Measurements from ENCODE around the gene NOXA1. TPM values are rescaled to one million over a fixed set of nuclear protein-coding genes. Genes with fewer than 3 reads are reported as not detected.

The NOXA1 gene
- total RNA-seq, 1 experiment from 2014 or later, result 0.28 TPM

DNA sequence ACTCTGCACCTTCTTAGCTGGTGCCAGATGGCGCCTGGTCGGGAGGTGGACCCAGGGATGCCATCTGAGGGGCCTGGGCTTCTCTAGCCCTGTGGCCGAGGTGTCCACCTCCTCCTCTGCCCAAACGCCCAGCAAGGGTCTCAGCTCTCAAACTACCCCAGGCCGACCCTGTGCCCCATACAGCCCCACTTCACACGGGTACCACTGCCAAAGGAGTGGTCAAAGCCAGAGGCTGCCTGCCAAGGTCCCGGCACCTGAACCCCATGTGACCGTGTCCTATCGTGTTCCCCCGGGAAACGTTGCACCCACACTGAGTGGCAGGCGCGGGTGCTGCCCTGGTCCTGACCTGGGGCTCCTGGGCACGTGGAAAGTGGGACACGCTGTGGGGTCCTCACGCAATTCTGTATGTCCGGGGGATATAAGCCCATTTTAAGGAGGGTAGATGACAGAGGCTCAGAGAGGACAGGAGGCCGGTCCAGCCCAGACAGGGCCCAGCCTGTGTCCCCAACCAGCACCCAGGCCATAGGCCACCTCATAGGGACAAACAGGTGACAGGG, 16.0 kb downstream of the NOXA1 start:
- CTCF ChIA-PET, result no interaction called here
- DNase-seq (ENCODE audit: low spot score), result no peak
- TF ChIP-seq, protein P1, sequence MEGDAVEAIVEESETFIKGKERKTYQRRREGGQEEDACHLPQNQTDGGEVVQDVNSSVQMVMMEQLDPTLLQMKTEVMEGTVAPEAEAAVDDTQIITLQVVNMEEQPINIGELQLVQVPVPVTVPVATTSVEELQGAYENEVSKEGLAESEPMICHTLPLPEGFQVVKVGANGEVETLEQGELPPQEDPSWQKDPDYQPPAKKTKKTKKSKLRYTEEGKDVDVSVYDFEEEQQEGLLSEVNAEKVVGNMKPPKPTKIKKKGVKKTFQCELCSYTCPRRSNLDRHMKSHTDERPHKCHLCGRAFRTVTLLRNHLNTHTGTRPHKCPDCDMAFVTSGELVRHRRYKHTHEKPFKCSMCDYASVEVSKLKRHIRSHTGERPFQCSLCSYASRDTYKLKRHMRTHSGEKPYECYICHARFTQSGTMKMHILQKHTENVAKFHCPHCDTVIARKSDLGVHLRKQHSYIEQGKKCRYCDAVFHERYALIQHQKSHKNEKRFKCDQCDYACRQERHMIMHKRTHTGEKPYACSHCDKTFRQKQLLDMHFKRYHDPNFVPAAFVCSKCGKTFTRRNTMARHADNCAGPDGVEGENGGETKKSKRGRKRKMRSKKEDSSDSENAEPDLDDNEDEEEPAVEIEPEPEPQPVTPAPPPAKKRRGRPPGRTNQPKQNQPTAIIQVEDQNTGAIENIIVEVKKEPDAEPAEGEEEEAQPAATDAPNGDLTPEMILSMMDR (conservative IDR thresholded peaks at IDR 0.05; ENCODE audit: low read depth, low read length), result no peak
- TF ChIP-seq EZH2 (IDR thresholded peaks at IDR 0.05; ENCODE audit: borderline replicate concordance, low read depth, low read length, poor library complexity, severe bottlenecking), result no peak
- Histone ChIP-seq H3K9me3 (ENCODE audit: low read depth, low read length, poor library complexity, severe bottlenecking) (no peaks in the 10 kb centered on the region), H3K4me3 (ENCODE audit: low read depth, low read length, poor library complexity, severe bottlenecking) (no peak overlapping the region), H3K36me3 (ENCODE audit: insufficient read depth, low read length, poor library complexity, severe bottlenecking) (no peaks in the 10 kb centered on the region), H3K27me3 (replicated peaks; ENCODE audit: insufficient read depth, low read depth, low read length, poor library complexity) (no peaks in the 10 kb centered on the region), H3K4me1 (ENCODE audit: insufficient read depth, low read length, poor library complexity, severe bottlenecking) (no peaks in the 10 kb centered on the region), H3K27ac (ENCODE audit: low read depth, low read length, poor library complexity, severe bottlenecking) (no peak overlapping the region)
- intact Hi-C loops (cut with micrococcal nuclease; ENCODE audit: unreplicated experiment), result no loop called here
- POLR2A ChIA-PET (ENCODE audit: low non-redundant PET), result no interaction called here
- BruUV-seq (replicated peaks), result no TSS peak

DNA sequence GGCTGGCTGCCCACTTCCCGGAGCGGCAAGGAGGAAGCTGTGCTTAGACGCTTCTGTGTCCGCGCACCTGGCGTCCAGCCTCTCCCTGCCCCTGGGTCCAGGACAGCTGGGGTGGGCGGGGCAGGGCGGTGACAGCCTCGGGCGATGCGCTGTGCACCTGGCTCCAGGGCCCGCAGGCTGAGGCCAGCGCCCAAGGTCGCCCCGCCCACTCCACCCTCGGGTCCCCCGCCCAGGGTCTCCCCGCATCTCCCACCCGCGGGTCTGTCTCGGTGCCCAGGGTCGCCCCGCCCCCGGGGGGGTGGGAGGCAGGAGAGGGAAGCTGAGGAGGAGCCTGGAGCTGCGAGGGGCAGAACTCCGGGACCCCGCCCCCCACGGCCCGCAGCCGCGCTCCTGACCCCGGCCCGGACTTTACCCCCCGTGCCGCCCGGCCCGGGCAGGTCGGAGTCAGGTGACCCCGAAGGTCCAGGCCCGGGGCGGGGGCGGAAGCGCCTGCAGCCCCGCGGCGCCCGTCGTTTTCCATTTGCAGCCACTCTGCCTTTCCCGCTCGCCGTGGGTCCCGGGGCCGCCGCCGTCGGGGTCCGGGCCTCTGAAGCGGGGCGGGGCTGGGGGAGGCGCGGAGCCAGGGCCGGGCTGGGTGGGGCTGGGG, 18.2 kb downstream of the NOXA1 start, which contains the start of gene ENTPD8:
Gene ENTPD8, minus strand, starts transcription at position 69 of the 646 bp plus-strand sequence. CDS start 3,072 bp downstream, outside the sequence.
- peak; percentile 47 for DNase-seq (ENCODE audit: low spot score)

DNA sequence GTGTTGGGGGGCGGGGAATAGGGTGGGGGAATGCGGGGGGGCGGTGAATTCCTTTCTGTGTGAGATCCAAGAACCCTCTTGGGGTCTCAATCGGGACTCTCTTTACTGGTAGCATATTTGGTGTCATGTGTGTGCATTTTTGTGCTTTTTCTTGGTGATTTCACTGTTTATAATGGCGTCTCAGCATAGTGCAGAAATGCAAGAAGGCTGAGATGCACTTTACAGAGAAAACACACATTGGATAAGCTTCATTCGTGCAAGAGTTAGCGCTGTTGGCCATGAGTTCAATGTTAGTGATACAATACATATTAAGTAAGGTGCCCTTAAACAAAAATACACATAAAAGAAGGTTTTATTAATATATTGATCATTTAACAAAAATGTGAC, 18.7 kb downstream of the NOXA1 start:
- Histone ChIP-seq H3K36me3 (ENCODE audit: insufficient read depth, low read length, poor library complexity, severe bottlenecking) (no peaks in the 10 kb centered on the region), H3K4me1 (ENCODE audit: insufficient read depth, low read length, poor library complexity, severe bottlenecking) (peaks cover 6% of the 10 kb centered on the region), H3K27me3 (replicated peaks; ENCODE audit: insufficient read depth, low read depth, low read length, poor library complexity) (no peaks in the 10 kb centered on the region), H3K9me3 (ENCODE audit: low read depth, low read length, poor library complexity, severe bottlenecking) (no peaks in the 10 kb centered on the region), H3K27ac (ENCODE audit: low read depth, low read length, poor library complexity, severe bottlenecking) (no peak overlapping the region), H3K4me3 (ENCODE audit: low read depth, low read length, poor library complexity, severe bottlenecking) (no peak overlapping the region)
- no peak for DNase-seq (ENCODE audit: low spot score)
- ChIA-PET POLR2A (ENCODE audit: low non-redundant PET) (no interaction called here), CTCF (no interaction called here)
- TF ChIP-seq, protein P1 (conservative IDR thresholded peaks at IDR 0.05; ENCODE audit: low read depth, low read length), result no peak
- TF ChIP-seq EZH2 (IDR thresholded peaks at IDR 0.05; ENCODE audit: borderline replicate concordance, low read depth, low read length, poor library complexity, severe bottlenecking), result no peak
- BruUV-seq (replicated peaks), result no TSS peak
- intact Hi-C loops (cut with micrococcal nuclease; ENCODE audit: unreplicated experiment), result no loop called here

More for the DNA sequence above, 18.2 kb downstream of the NOXA1 start, which contains the start of gene ENTPD8:
- ChIA-PET CTCF (no interaction called here), POLR2A (ENCODE audit: low non-redundant PET) (no interaction called here)
- H3K4me1 ChIP-seq (ENCODE audit: insufficient read depth, low read length, poor library complexity, severe bottlenecking), result peaks cover 6% of the 10 kb centered on the region
- no peaks in the 10 kb centered on the region for H3K36me3 ChIP-seq (ENCODE audit: insufficient read depth, low read length, poor library complexity, severe bottlenecking)
- no peaks in the 10 kb centered on the region for H3K9me3 ChIP-seq (ENCODE audit: low read depth, low read length, poor library complexity, severe bottlenecking)
- H3K27ac ChIP-seq (ENCODE audit: low read depth, low read length, poor library complexity, severe bottlenecking), result no peak within 1 kb of the TSS
- TF ChIP-seq EZH2 (IDR thresholded peaks at IDR 0.05; ENCODE audit: borderline replicate concordance, low read depth, low read length, poor library complexity, severe bottlenecking), result no peak
- TF ChIP-seq, protein P1 (conservative IDR thresholded peaks at IDR 0.05; ENCODE audit: low read depth, low read length), result no peak
- H3K27me3 ChIP-seq (replicated peaks; ENCODE audit: insufficient read depth, low read depth, low read length, poor library complexity), result no peaks in the 10 kb centered on the region
- intact Hi-C loops (cut with micrococcal nuclease; ENCODE audit: unreplicated experiment), result no loop called here
- no TSS peak for BruUV-seq (replicated peaks)
- peak within 1 kb of the TSS; percentile 41 for H3K4me3 ChIP-seq (ENCODE audit: low read depth, low read length, poor library complexity, severe bottlenecking)
